Suprapubic skin (tissue), 4 donors: ENCODE data around the gene MAP3K1.

ENCODE experiments used
- POLR2A ChIP-seq, 2 donors: fragments of 450-650 bp; IDR thresholded peaks; one replicate each; pipeline ENCODE4 v1.6.1; 2017; ENCODE audit warnings: antibody characterized with exemption in 2 of 2, mild to moderate bottlenecking in 2 of 2, moderate library complexity in 2 of 2
- POLR2AphosphoS5 ChIP-seq, 3 donors: sonication (generic); formaldehyde crosslinking; IDR thresholded peaks; one replicate each; pipeline ENCODE4 v1.6.1; 2017; ENCODE audit warnings: antibody characterized with exemption in 3 of 3
- TF ChIP-seq, protein P1 (sequence below), 2 donors: fragments of 200-600 bp in 1 of 2; fragments of 450-650 bp in 1 of 2; sonication (generic) in 1 of 2; IDR thresholded peaks; one replicate each; pipeline ENCODE4 v1.5.1; 2016 to 2019; ENCODE audit warnings: antibody characterized with exemption in 2 of 2, mild to moderate bottlenecking in 1 of 2, moderate library complexity in 1 of 2

DNA sequence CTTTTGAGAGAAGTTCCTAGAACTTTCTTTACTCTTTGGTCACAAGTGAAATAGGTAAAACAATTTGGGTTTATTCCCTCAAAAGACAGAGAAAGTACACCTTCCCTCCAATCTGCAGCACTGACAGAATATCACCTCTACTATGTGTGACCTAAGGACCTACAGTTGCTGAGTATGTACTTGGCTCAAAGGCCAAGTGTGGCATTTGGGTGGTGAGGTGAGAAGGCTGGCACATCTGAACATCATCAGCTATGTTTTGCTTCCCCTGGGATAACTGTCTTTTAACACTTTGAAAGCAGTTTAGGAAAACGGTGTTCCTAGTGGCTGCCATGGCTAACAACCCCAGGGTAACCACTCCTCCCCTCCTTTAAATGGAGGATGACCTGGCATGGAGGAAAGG, 119.0 kb downstream of the MAP3K1 start:
- TF ChIP-seq, protein P1, sequence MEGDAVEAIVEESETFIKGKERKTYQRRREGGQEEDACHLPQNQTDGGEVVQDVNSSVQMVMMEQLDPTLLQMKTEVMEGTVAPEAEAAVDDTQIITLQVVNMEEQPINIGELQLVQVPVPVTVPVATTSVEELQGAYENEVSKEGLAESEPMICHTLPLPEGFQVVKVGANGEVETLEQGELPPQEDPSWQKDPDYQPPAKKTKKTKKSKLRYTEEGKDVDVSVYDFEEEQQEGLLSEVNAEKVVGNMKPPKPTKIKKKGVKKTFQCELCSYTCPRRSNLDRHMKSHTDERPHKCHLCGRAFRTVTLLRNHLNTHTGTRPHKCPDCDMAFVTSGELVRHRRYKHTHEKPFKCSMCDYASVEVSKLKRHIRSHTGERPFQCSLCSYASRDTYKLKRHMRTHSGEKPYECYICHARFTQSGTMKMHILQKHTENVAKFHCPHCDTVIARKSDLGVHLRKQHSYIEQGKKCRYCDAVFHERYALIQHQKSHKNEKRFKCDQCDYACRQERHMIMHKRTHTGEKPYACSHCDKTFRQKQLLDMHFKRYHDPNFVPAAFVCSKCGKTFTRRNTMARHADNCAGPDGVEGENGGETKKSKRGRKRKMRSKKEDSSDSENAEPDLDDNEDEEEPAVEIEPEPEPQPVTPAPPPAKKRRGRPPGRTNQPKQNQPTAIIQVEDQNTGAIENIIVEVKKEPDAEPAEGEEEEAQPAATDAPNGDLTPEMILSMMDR (IDR thresholded peaks at IDR 0.05), result no peak
- TF ChIP-seq POLR2AphosphoS5 (IDR thresholded peaks at IDR 0.05) (no peak), POLR2A (IDR thresholded peaks at IDR 0.05) (no peak)
